SK-N-MC (cell line): ENCODE results near the gene AFF3.

Experiments
- EZH2 ChIP-seq: fragments of 200-600 bp; sonication (generic); IDR thresholded peaks from one replicate; pipeline ENCODE4 v1.6.1; 2017; ENCODE audit warnings: antibody characterized with exemption
- POLR2AphosphoS5 ChIP-seq: IDR thresholded peaks from 2 replicates; pipeline ENCODE4 v1.6.1; 2012; ENCODE audit warnings: mild to moderate bottlenecking, low read depth, low read length, borderline replicate concordance

DNA sequence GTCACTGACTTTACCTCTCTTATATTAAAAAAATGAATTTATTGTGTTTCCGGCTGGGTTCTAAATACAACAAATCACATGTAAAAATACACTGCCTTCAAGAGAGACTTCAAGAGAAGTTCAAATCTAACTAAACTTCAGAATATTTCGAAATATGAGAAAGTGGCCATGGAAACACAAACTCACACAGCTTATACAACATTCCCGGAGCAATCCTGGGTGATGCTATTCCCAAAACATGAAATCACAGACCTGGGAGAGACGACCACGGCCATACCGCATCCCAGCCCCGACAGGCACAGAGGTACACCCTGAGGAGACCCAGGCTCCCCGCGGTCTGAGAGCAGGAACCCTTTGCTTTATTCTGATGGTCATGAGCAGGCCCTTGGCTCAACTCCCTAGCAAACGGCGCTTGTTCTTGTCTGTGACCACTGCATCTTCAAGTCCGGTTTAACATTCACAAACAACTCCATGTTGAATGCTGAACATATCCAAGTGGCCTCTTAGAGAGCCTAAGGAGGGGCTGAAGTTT lies 467.2 kb downstream of the AFF3 start:
- TF ChIP-seq POLR2AphosphoS5 (no peak), EZH2 (no peak)
